SK-N-SH treated with all-trans-retinoic acid at 6 μM for 48 hours (cell line): ENCODE data around the gene PRADC1.

ENCODE experiments used
- ATAC-seq: fragments of 200-7000 bp; cut with Tn5 transposase; 3 replicates; pipeline ENCODE4 v1.9.1; 2020; ENCODE audit warnings: mild to moderate bottlenecking, moderate library complexity
- ARNTL ChIP-seq: fragments of 450-650 bp; formaldehyde crosslinking; IDR thresholded peaks from 2 replicates; pipeline ENCODE4 v1.5.0; 2020; ENCODE audit warnings: low read depth, mild to moderate bottlenecking, moderate library complexity, borderline replicate concordance
- CSDC2 ChIP-seq: fragments of 250-450 bp; sonication (Bioruptor Pico); IDR thresholded peaks from 2 replicates; pipeline ENCODE4 v1.5.0; 2020; ENCODE audit warnings: mild to moderate bottlenecking, moderate library complexity
- ESRRG ChIP-seq: fragments of 250-450 bp; sonication (Bioruptor Pico); IDR thresholded peaks from 2 replicates; pipeline ENCODE4 v1.6.1; 2021; ENCODE audit warnings: mild to moderate bottlenecking
- GLIS3 ChIP-seq: fragments of 250-450 bp; sonication (Bioruptor Pico); IDR thresholded peaks from 2 replicates; pipeline ENCODE4 v1.5.0; 2020; ENCODE audit warnings: mild to moderate bottlenecking, moderate library complexity
- ISL1 ChIP-seq: fragments of 250-450 bp; sonication (Bioruptor Pico); IDR thresholded peaks from 2 replicates; pipeline ENCODE4 v2.1.2; 2022; ENCODE audit warnings: mild to moderate bottlenecking, moderate library complexity
- OSR1 ChIP-seq: fragments of 250-450 bp; sonication (Bioruptor Pico); IDR thresholded peaks from 2 replicates; pipeline ENCODE4 v1.8.0; 2022; ENCODE audit warnings: moderate library complexity, mild to moderate bottlenecking, inconsistent platforms
- PPARA ChIP-seq: fragments of 250-450 bp; sonication (Bioruptor Pico); IDR thresholded peaks from 2 replicates; pipeline ENCODE4 v1.5.0; 2020; ENCODE audit warnings: mild to moderate bottlenecking, borderline replicate concordance
- RARB ChIP-seq: fragments of 250-450 bp; sonication (Bioruptor Pico); IDR thresholded peaks from 2 replicates; pipeline ENCODE4 v1.8.0; 2021; ENCODE audit warnings: mild to moderate bottlenecking, moderate library complexity
- SNAI2 ChIP-seq: fragments of 250-450 bp; sonication (Bioruptor Pico); IDR thresholded peaks from 2 replicates; pipeline ENCODE4 v1.5.0; 2020; ENCODE audit warnings: mild to moderate bottlenecking, moderate library complexity
- TCF4 ChIP-seq: fragments of 250-450 bp; sonication (Bioruptor Pico); IDR thresholded peaks from 2 replicates; pipeline ENCODE4 v1.8.0; 2021; ENCODE audit warnings: mild to moderate bottlenecking, moderate library complexity, borderline replicate concordance
- TOX ChIP-seq: fragments of 250-450 bp; sonication (Bioruptor Pico); IDR thresholded peaks from 2 replicates; pipeline ENCODE4 v1.8.0; 2021; ENCODE audit warnings: mild to moderate bottlenecking, moderate library complexity, borderline replicate concordance
- ZC3H10 ChIP-seq: fragments of 250-450 bp; sonication (Bioruptor Pico); IDR thresholded peaks from 2 replicates; pipeline ENCODE4 v1.5.1; 2021; ENCODE audit warnings: mild to moderate bottlenecking, moderate library complexity
- ZFP30 ChIP-seq: fragments of 450-650 bp; formaldehyde crosslinking; IDR thresholded peaks from 2 replicates; pipeline ENCODE4 v1.5.0; 2022; ENCODE audit warnings: mild to moderate bottlenecking, moderate library complexity
- ZNF565 ChIP-seq: fragments of 450-650 bp; formaldehyde crosslinking; conservative IDR thresholded peaks from 2 replicates; pipeline ENCODE4 v1.5.0; 2020; ENCODE audit warnings: low read depth, mild to moderate bottlenecking, moderate library complexity
- ZNF70 ChIP-seq: fragments of 450-650 bp; formaldehyde crosslinking; IDR thresholded peaks from 2 replicates; pipeline ENCODE4 v1.5.0; 2020; ENCODE audit warnings: mild to moderate bottlenecking, moderate library complexity
- ZNF8 ChIP-seq: fragments of 450-650 bp; formaldehyde crosslinking; IDR thresholded peaks from 2 replicates; pipeline ENCODE4 v1.5.0; 2020; ENCODE audit warnings: mild to moderate bottlenecking, moderate library complexity
- TF ChIP-seq, protein P1 (sequence below): fragments of 250-450 bp; sonication (Bioruptor Pico); IDR thresholded peaks from 2 replicates; pipeline ENCODE4 v1.5.0; 2020; ENCODE audit warnings: mild to moderate bottlenecking, moderate library complexity
- TF ChIP-seq, protein P2 (sequence below): fragments of 250-450 bp; sonication (Bioruptor Pico); IDR thresholded peaks from 2 replicates; pipeline ENCODE4 v1.8.0; 2021; ENCODE audit warnings: low read depth, mild to moderate bottlenecking, moderate library complexity, borderline replicate concordance
- TF ChIP-seq, protein P3 (sequence below): fragments of 250-450 bp; sonication (Bioruptor Pico); IDR thresholded peaks from 2 replicates; pipeline ENCODE4 v1.5.1; 2021; ENCODE audit warnings: mild to moderate bottlenecking, moderate library complexity
- TF ChIP-seq, protein P4 (sequence below): fragments of 250-450 bp; sonication (Bioruptor Pico); IDR thresholded peaks from 2 replicates; pipeline ENCODE4 v1.8.0; 2020; ENCODE audit warnings: mild to moderate bottlenecking, moderate library complexity, borderline replicate concordance
- TF ChIP-seq, protein P5 (sequence below): fragments of 250-450 bp; sonication (Bioruptor Pico); IDR thresholded peaks from 2 replicates; pipeline ENCODE4 v1.5.1; 2020; ENCODE audit warnings: low read depth, mild to moderate bottlenecking, moderate library complexity

PRADC1 gene

DNA sequence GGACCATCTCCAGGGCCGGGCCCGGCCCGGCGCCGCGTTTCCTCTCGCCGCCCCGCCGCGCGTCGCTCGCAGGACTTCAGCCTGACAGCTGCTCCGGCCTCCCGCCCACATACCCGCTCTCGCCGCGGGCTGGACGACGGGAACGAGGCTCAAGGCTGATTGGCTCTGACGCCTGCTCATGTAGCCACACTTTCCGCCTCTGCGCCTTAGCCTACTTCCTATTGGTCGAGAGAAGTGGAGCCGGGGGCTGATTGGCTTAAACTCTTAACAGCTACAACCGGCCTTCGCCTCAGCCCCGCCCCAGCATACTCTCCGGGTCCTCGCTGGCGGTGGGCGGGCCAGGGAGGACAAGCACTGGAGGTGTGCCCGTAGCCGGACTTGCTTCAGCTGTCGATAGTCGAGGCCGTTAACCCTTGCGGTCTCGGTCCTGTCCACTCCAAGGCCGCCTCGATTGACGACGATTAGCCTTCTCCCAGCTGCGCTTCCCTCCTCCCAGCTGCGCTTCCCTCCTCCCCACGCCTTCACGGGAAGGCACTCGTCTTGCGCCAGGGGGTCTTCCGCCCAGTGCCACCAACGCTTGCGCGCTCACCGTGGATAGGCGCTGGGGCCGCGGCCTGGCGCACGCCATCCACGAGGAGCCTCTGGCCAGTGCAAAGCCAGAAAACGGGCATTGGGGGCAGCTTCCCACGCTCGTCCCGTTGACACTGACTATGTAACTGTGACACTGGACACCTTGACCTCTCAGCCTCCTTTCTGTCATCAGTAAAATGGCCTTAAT lies at the start of gene PRADC1:
TSS of gene PRADC1 (minus strand) at position 86 of the 778 bp plus-strand sequence. CDS start at position 7, 79 bp downstream.
- TF ChIP-seq, protein P1, sequence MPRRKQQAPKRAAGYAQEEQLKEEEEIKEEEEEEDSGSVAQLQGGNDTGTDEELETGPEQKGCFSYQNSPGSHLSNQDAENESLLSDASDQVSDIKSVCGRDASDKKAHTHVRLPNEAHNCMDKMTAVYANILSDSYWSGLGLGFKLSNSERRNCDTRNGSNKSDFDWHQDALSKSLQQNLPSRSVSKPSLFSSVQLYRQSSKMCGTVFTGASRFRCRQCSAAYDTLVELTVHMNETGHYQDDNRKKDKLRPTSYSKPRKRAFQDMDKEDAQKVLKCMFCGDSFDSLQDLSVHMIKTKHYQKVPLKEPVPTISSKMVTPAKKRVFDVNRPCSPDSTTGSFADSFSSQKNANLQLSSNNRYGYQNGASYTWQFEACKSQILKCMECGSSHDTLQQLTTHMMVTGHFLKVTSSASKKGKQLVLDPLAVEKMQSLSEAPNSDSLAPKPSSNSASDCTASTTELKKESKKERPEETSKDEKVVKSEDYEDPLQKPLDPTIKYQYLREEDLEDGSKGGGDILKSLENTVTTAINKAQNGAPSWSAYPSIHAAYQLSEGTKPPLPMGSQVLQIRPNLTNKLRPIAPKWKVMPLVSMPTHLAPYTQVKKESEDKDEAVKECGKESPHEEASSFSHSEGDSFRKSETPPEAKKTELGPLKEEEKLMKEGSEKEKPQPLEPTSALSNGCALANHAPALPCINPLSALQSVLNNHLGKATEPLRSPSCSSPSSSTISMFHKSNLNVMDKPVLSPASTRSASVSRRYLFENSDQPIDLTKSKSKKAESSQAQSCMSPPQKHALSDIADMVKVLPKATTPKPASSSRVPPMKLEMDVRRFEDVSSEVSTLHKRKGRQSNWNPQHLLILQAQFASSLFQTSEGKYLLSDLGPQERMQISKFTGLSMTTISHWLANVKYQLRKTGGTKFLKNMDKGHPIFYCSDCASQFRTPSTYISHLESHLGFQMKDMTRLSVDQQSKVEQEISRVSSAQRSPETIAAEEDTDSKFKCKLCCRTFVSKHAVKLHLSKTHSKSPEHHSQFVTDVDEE: no peak
- TF ChIP-seq TCF4 (CRISPR knock-in tag) (no peak), ZNF8 (CRISPR knock-in tag) (no peak), PPARA (CRISPR knock-in tag) (no peak), GLIS3 (no peak), ARNTL (CRISPR knock-in tag) (no peak), ESRRG (CRISPR knock-in tag) (no peak), CSDC2 (no peak), RARB (CRISPR knock-in tag) (no peak), ISL1 (no peak), OSR1 (no peak), ZNF70 (CRISPR knock-in tag) (no peak), ZC3H10 (CRISPR knock-in tag) (no peak), TOX (CRISPR knock-in tag) (no peak), ZNF565 (CRISPR knock-in tag) (no peak), SNAI2 (CRISPR knock-in tag) (no peak)
- TF ChIP-seq, protein P2, sequence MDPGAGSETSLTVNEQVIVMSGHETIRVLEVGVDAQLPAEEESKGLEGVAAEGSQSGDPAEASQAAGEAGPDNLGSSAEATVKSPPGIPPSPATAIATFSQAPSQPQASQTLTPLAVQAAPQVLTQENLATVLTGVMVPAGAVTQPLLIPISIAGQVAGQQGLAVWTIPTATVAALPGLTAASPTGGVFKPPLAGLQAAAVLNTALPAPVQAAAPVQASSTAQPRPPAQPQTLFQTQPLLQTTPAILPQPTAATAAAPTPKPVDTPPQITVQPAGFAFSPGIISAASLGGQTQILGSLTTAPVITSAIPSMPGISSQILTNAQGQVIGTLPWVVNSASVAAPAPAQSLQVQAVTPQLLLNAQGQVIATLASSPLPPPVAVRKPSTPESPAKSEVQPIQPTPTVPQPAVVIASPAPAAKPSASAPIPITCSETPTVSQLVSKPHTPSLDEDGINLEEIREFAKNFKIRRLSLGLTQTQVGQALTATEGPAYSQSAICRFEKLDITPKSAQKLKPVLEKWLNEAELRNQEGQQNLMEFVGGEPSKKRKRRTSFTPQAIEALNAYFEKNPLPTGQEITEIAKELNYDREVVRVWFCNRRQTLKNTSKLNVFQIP (CRISPR knock-in tag): no peak
- TF ChIP-seq, protein P3, sequence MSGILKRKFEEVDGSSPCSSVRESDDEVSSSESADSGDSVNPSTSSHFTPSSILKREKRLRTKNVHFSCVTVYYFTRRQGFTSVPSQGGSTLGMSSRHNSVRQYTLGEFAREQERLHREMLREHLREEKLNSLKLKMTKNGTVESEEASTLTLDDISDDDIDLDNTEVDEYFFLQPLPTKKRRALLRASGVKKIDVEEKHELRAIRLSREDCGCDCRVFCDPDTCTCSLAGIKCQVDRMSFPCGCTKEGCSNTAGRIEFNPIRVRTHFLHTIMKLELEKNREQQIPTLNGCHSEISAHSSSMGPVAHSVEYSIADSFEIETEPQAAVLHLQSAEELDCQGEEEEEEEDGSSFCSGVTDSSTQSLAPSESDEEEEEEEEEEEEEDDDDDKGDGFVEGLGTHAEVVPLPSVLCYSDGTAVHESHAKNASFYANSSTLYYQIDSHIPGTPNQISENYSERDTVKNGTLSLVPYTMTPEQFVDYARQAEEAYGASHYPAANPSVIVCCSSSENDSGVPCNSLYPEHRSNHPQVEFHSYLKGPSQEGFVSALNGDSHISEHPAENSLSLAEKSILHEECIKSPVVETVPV: no peak
- TF ChIP-seq, protein P4, sequence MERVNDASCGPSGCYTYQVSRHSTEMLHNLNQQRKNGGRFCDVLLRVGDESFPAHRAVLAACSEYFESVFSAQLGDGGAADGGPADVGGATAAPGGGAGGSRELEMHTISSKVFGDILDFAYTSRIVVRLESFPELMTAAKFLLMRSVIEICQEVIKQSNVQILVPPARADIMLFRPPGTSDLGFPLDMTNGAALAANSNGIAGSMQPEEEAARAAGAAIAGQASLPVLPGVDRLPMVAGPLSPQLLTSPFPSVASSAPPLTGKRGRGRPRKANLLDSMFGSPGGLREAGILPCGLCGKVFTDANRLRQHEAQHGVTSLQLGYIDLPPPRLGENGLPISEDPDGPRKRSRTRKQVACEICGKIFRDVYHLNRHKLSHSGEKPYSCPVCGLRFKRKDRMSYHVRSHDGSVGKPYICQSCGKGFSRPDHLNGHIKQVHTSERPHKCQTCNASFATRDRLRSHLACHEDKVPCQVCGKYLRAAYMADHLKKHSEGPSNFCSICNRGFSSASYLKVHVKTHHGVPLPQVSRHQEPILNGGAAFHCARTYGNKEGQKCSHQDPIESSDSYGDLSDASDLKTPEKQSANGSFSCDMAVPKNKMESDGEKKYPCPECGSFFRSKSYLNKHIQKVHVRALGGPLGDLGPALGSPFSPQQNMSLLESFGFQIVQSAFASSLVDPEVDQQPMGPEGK: no peak
- TF ChIP-seq, protein P5, sequence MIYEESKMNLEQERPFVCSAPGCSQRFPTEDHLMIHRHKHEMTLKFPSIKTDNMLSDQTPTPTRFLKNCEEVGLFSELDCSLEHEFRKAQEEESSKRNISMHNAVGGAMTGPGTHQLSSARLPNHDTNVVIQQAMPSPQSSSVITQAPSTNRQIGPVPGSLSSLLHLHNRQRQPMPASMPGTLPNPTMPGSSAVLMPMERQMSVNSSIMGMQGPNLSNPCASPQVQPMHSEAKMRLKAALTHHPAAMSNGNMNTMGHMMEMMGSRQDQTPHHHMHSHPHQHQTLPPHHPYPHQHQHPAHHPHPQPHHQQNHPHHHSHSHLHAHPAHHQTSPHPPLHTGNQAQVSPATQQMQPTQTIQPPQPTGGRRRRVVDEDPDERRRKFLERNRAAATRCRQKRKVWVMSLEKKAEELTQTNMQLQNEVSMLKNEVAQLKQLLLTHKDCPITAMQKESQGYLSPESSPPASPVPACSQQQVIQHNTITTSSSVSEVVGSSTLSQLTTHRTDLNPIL (CRISPR knock-in tag): no peak
- peak; percentile 94 for ATAC-seq

DNA sequence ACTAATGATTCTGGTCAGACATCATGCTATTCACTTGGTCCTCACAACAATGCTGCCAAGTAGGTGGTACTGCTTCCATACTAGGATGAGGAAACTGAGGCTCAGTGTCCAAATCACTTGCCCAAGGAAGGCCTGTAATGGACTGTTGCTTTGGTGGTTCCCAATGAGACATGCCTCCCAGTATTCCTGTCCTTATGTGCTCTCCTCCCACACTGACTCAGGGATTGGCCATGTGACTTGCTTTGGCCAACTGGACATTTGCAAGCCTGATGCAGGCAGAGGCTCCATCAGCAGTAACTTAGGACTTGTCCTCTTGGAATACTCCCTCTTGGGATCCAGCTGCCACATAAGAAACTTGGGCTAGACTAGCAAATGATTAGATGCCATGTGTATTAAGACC lies 48.2 kb upstream of the PRADC1 start:
- TF ChIP-seq TOX (CRISPR knock-in tag): no peak
- TF ChIP-seq ZFP30 (CRISPR knock-in tag): no peak
- TF ChIP-seq SNAI2 (CRISPR knock-in tag): no peak
- TF ChIP-seq, protein P4: no peak
- ATAC-seq: no peak
